HG03159 (cell line): ENCODE results near the gene LPP.

Source experiments
- ATAC-seq: cut with Tn5 transposase; IDR thresholded peaks from one replicate; pipeline ENCODE4 v1.9.1; 2021; ENCODE audit warnings: mild to moderate bottlenecking, moderate library complexity; ENCODE audit not compliant: unreplicated experiment

Gene LPP

GRCh38 chr3:188268336-188268735 is 114.4 kb downstream of the LPP start:
- no peak for ATAC-seq

GRCh38 chr3:188269040-188269439 is 115.1 kb downstream of the LPP start:
- no peak for ATAC-seq

GRCh38 chr3:188270423-188270972 is 116.5 kb downstream of the LPP start:
- no peak for ATAC-seq

- no peak for ATAC-seq
These were observed 117.4 kb downstream of the LPP start for GRCh38 chr3:188271226-188271914.

GRCh38 chr3:188272481-188273372 is 118.8 kb downstream of the LPP start:
- no peak for ATAC-seq

GRCh38 chr3:188274249-188274915 is 120.4 kb downstream of the LPP start:
- no peak for ATAC-seq

GRCh38 chr3:188276375-188276774 is 122.4 kb downstream of the LPP start:
- ATAC-seq: no peak

GRCh38 chr3:188278717-188279324 is 124.9 kb downstream of the LPP start:
- no peak for ATAC-seq

GRCh38 chr3:188279502-188280335 is 125.8 kb downstream of the LPP start:
- ATAC-seq: no peak

- ATAC-seq: no peak
These were observed 126.7 kb downstream of the LPP start for GRCh38 chr3:188280627-188281026.

- ATAC-seq: no peak
These were observed 128.9 kb downstream of the LPP start for GRCh38 chr3:188282871-188283270.

- no peak for ATAC-seq
These were observed 129.4 kb downstream of the LPP start for GRCh38 chr3:188283347-188283746.

GRCh38 chr3:188284455-188285212 is 130.7 kb downstream of the LPP start:
- no peak for ATAC-seq

- ATAC-seq: no peak
These were observed 132.1 kb downstream of the LPP start for GRCh38 chr3:188286087-188286513.

GRCh38 chr3:188287339-188287738 is 133.4 kb downstream of the LPP start:
- no peak for ATAC-seq

- ATAC-seq: no peak
These were observed 134.0 kb downstream of the LPP start for GRCh38 chr3:188287762-188288505.

- ATAC-seq: no peak
These were observed 138.3 kb downstream of the LPP start for GRCh38 chr3:188292251-188292650.

GRCh38 chr3:188292827-188293226 is 138.9 kb downstream of the LPP start:
- no peak for ATAC-seq

GRCh38 chr3:188294113-188294512 is 140.2 kb downstream of the LPP start:
- ATAC-seq: no peak
